GM06990 (cell line): Measurements from ENCODE around the gene FTCDNL1.

Experiments
- DNase-seq: peaks from one replicate; pipeline ENCODE4 v3.0.0-alpha.2; 2011; ENCODE audit not compliant: insufficient read length; ENCODE audit errors: extremely low read depth
- H3K27me3 ChIP-seq: replicated peaks from 2 replicates; pipeline ENCODE4 v1.6.0; 2011; ENCODE audit warnings: low read length; ENCODE audit not compliant: control insufficient read depth, insufficient read depth
- H3K36me3 ChIP-seq: 2 replicates; pipeline ENCODE4 v1.5.1; 2011; ENCODE audit warnings: low read length; ENCODE audit not compliant: control insufficient read depth, insufficient read depth
- H3K4me3 ChIP-seq: replicated peaks from 2 replicates; pipeline ENCODE4 v1.5.1; 2011; ENCODE audit warnings: low read depth, mild to moderate bottlenecking, control low read depth, low read length
- CTCF ChIP-seq: IDR thresholded peaks from 2 replicates; pipeline ENCODE4 v1.5.1; 2011; ENCODE audit warnings: low read length, control low read depth, mild to moderate bottlenecking, inconsistent platforms; ENCODE audit not compliant: insufficient read depth, poor library complexity, severe bottlenecking

The FTCDNL1 gene

GRCh38 chr2:199710551-199710950 lies 140.4 kb downstream of the FTCDNL1 start:
- no peak for TF ChIP-seq CTCF
- no peak for DNase-seq
- Histone ChIP-seq H3K4me3 (no peak overlapping the region), H3K36me3 (no peaks in the 10 kb centered on the region), H3K27me3 (no peaks in the 10 kb centered on the region)
